Measurements from ENCODE around the gene TEKT1.
"Not testable (repeated sequence)": the region's sequence is repeated elsewhere in the genome, so short reads cannot be mapped to it uniquely, and the experiment has no call there.

TEKT1 gene

GRCh38 chr17:6853764-6854442 is 22.4 kb upstream of the TEKT1 start:
- H3K27me3 ChIP-seq (ENCODE audit: control insufficient read depth, insufficient read depth, low read length): no peaks in the 10 kb centered on the region
- H3K36me3 ChIP-seq (ENCODE audit: control insufficient read depth, insufficient read depth, low read length): no peaks in the 10 kb centered on the region
- peak overlapping the region; percentile 15 for H3K4me3 ChIP-seq (ENCODE audit: low read length)
- no peak overlapping the region for H3K27ac ChIP-seq (ENCODE audit: low read depth, low read length)
- no peak overlapping the region for H3K9ac ChIP-seq (ENCODE audit: low read length)
- H3K4me1 ChIP-seq (ENCODE audit: control insufficient read depth, insufficient read depth, low read length): no peaks in the 10 kb centered on the region

- H3K27me3 ChIP-seq (ENCODE audit: control insufficient read depth, insufficient read depth, low read length); H3K27ac ChIP-seq (ENCODE audit: low read depth, low read length); H3K4me1 ChIP-seq (ENCODE audit: control insufficient read depth, insufficient read depth, low read length): not testable (repeated sequence)
Observed at GRCh38 chr17:6848545-6849179, 17.1 kb upstream of the TEKT1 start.

GRCh38 chr17:6846138-6846537 is 14.6 kb upstream of the TEKT1 start:
- H3K4me3 ChIP-seq (ENCODE audit: low read length); H3K27me3 ChIP-seq (ENCODE audit: control insufficient read depth, insufficient read depth, low read length); H3K4me1 ChIP-seq (ENCODE audit: control insufficient read depth, insufficient read depth, low read length); H3K36me3 ChIP-seq (ENCODE audit: control insufficient read depth, insufficient read depth, low read length); H3K27ac ChIP-seq (ENCODE audit: low read depth, low read length); H3K9ac ChIP-seq (ENCODE audit: low read length): not testable (repeated sequence)

More at GRCh38 chr17:6848545-6849179, 17.1 kb upstream of the TEKT1 start:
- H3K4me3 ChIP-seq (ENCODE audit: low read length); H3K9ac ChIP-seq (ENCODE audit: low read length); H3K36me3 ChIP-seq (ENCODE audit: control insufficient read depth, insufficient read depth, low read length): not testable (repeated sequence)

- not testable (repeated sequence) for H3K36me3 ChIP-seq (ENCODE audit: control insufficient read depth, insufficient read depth, low read length); H3K4me1 ChIP-seq (ENCODE audit: control insufficient read depth, insufficient read depth, low read length); H3K27ac ChIP-seq (ENCODE audit: low read depth, low read length); H3K27me3 ChIP-seq (ENCODE audit: control insufficient read depth, insufficient read depth, low read length); H3K4me3 ChIP-seq (ENCODE audit: low read length); H3K9ac ChIP-seq (ENCODE audit: low read length)
Observed at GRCh38 chr17:6844406-6844805, 12.9 kb upstream of the TEKT1 start.

- Histone ChIP-seq H3K36me3 (ENCODE audit: control insufficient read depth, insufficient read depth, low read length) (no peaks in the 10 kb centered on the region), H3K9ac (ENCODE audit: low read length) (no peak overlapping the region), H3K27ac (ENCODE audit: low read depth, low read length) (no peak overlapping the region), H3K4me3 (ENCODE audit: low read length) (no peak overlapping the region), H3K4me1 (ENCODE audit: control insufficient read depth, insufficient read depth, low read length) (no peaks in the 10 kb centered on the region), H3K27me3 (ENCODE audit: control insufficient read depth, insufficient read depth, low read length) (peaks cover 4% of the 10 kb centered on the region)
Observed at GRCh38 chr17:6843241-6843880, 11.8 kb upstream of the TEKT1 start.

GRCh38 chr17:6841769-6842168 is 10.2 kb upstream of the TEKT1 start:
- not testable (repeated sequence) for H3K4me3 ChIP-seq (ENCODE audit: low read length); H3K27ac ChIP-seq (ENCODE audit: low read depth, low read length); H3K9ac ChIP-seq (ENCODE audit: low read length); H3K4me1 ChIP-seq (ENCODE audit: control insufficient read depth, insufficient read depth, low read length); H3K36me3 ChIP-seq (ENCODE audit: control insufficient read depth, insufficient read depth, low read length); H3K27me3 ChIP-seq (ENCODE audit: control insufficient read depth, insufficient read depth, low read length)

GRCh38 chr17:6830383-6830986 is 1.0 kb downstream of the TEKT1 start:
- Histone ChIP-seq H3K27ac (ENCODE audit: low read depth, low read length) (no peak overlapping the region), H3K36me3 (ENCODE audit: control insufficient read depth, insufficient read depth, low read length) (no peaks in the 10 kb centered on the region), H3K4me1 (ENCODE audit: control insufficient read depth, insufficient read depth, low read length) (no peaks in the 10 kb centered on the region), H3K4me3 (ENCODE audit: low read length) (no peak overlapping the region), H3K27me3 (ENCODE audit: control insufficient read depth, insufficient read depth, low read length) (peaks cover 7% of the 10 kb centered on the region), H3K9ac (ENCODE audit: low read length) (no peak overlapping the region)

GRCh38 chr17:6823011-6823442 is 8.5 kb downstream of the TEKT1 start:
- no peak overlapping the region for H3K4me3 ChIP-seq (ENCODE audit: low read length)
- no peak overlapping the region for H3K27ac ChIP-seq (ENCODE audit: low read depth, low read length)
- no peak overlapping the region for H3K9ac ChIP-seq (ENCODE audit: low read length)
- H3K36me3 ChIP-seq (ENCODE audit: control insufficient read depth, insufficient read depth, low read length): no peaks in the 10 kb centered on the region
- no peaks in the 10 kb centered on the region for H3K4me1 ChIP-seq (ENCODE audit: control insufficient read depth, insufficient read depth, low read length)
- no peaks in the 10 kb centered on the region for H3K27me3 ChIP-seq (ENCODE audit: control insufficient read depth, insufficient read depth, low read length)

GRCh38 chr17:6818938-6819337 is 12.6 kb downstream of the TEKT1 start:
- Histone ChIP-seq H3K9ac (ENCODE audit: low read length) (no peak overlapping the region), H3K4me1 (ENCODE audit: control insufficient read depth, insufficient read depth, low read length) (no peaks in the 10 kb centered on the region), H3K4me3 (ENCODE audit: low read length) (no peak overlapping the region), H3K36me3 (ENCODE audit: control insufficient read depth, insufficient read depth, low read length) (no peaks in the 10 kb centered on the region), H3K27me3 (ENCODE audit: control insufficient read depth, insufficient read depth, low read length) (no peaks in the 10 kb centered on the region), H3K27ac (ENCODE audit: low read depth, low read length) (no peak overlapping the region)

- not testable (repeated sequence) for H3K4me1 ChIP-seq (ENCODE audit: control insufficient read depth, insufficient read depth, low read length); H3K27ac ChIP-seq (ENCODE audit: low read depth, low read length); H3K36me3 ChIP-seq (ENCODE audit: control insufficient read depth, insufficient read depth, low read length); H3K4me3 ChIP-seq (ENCODE audit: low read length); H3K27me3 ChIP-seq (ENCODE audit: control insufficient read depth, insufficient read depth, low read length); H3K9ac ChIP-seq (ENCODE audit: low read length)
Observed at GRCh38 chr17:6816368-6816767, 15.2 kb downstream of the TEKT1 start.

- no peak overlapping the region for H3K9ac ChIP-seq (ENCODE audit: low read length)
- H3K4me3 ChIP-seq (ENCODE audit: low read length): no peak overlapping the region
- no peaks in the 10 kb centered on the region for H3K36me3 ChIP-seq (ENCODE audit: control insufficient read depth, insufficient read depth, low read length)
- no peaks in the 10 kb centered on the region for H3K4me1 ChIP-seq (ENCODE audit: control insufficient read depth, insufficient read depth, low read length)
- H3K27me3 ChIP-seq (ENCODE audit: control insufficient read depth, insufficient read depth, low read length): no peaks in the 10 kb centered on the region
- H3K27ac ChIP-seq (ENCODE audit: low read depth, low read length): no peak overlapping the region
Observed at GRCh38 chr17:6815775-6816174, 15.8 kb downstream of the TEKT1 start.

- no peaks in the 10 kb centered on the region for H3K4me1 ChIP-seq (ENCODE audit: control insufficient read depth, insufficient read depth, low read length)
Observed at GRCh38 chr17:6812295-6812694, 19.2 kb downstream of the TEKT1 start.

More at GRCh38 chr17:6812295-6812694, 19.2 kb downstream of the TEKT1 start:
- Histone ChIP-seq H3K36me3 (ENCODE audit: control insufficient read depth, insufficient read depth, low read length) (no peaks in the 10 kb centered on the region), H3K4me3 (ENCODE audit: low read length) (no peak overlapping the region), H3K27ac (ENCODE audit: low read depth, low read length) (no peak overlapping the region), H3K27me3 (ENCODE audit: control insufficient read depth, insufficient read depth, low read length) (no peaks in the 10 kb centered on the region), H3K9ac (ENCODE audit: low read length) (no peak overlapping the region)

All from rectal smooth muscle tissue (tissue), 1 donor.